ENCODE data around the gene NAA60.
"Not testable (repeated sequence)": the region's sequence is repeated elsewhere in the genome, so short reads cannot be mapped to it uniquely, and the experiment has no call there.

Gene NAA60

DNA sequence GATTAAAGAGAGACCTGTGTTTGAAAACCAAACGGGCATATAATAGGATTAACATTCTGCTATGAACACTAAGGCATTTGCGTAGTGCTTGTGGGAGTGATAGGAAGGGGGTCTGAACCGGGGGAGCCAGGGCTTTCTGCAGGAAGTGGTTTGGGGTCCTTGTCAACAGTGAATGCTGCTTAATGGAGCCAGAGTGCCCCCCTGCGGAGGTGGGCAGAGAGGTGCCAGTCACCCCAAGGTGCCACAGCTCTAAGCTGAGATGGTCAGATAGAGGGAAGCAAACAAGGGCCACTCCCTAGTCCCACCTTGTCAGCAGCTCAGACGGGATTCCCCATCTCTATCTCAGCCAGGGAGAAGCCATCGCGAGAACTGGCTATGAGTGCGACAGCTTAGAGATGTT, 17.7 kb downstream of the NAA60 start:
- no peak for DNase-seq (ENCODE audit: low spot score)

DNA sequence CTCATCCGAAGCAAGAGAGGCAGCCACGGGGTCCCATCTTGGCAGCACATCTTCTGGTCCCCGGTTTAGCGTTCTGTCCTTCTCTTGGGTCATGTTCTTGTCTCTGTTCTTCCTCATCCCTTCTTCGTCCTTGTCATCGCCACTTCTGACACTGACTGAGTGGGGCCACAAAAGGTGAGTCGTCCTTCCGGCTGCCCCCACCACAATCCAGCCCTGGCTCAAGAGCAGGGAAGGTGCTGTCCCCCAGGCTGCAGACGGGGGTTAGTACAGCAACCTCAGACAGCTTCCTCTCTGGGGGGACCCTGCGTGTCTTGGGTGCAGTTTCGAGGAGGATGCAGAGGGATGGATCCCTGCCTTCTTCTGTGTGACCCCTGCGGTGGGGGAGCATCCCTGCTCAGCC, 21.8 kb downstream of the NAA60 start:
- DNase-seq (ENCODE audit: low spot score), result no peak

DNA sequence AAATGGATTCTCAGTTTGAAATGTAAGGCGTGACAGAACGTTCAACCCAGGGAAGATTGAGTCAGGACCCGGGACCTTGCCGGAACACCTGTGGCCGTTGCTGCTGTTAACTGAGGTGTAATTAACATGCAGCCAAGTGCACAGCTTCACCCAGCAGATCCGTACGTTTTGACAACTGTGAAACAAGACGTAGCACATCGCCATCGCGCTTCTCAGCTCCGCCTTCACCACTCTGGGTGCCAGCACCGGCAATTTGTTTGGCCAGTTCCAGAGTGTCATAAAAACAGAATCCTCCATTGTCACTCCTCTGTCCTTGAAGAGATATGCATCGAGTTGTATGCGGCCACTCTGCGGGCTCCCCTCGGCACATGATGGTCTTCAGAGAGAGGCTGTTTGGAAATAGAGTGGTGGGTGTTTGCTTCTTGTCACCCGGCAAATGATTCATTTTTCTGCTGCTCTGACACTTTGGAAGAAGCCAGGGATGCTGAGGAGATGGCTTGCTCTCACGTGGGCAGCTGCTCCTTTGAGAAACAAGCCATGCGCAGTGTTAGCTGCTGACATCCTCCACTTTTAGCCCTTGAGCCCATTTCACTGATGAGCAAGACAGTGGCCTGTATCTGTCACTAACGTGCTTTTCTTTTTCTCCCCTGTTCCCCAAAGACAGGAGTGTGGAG, 22.6 kb downstream of the NAA60 start:
- no peak for DNase-seq (ENCODE audit: low spot score)

- DNase-seq (ENCODE audit: low spot score), result no peak
Observed at GRCh38 chr16:3467182-3467581, 23.7 kb downstream of the NAA60 start.

DNA sequence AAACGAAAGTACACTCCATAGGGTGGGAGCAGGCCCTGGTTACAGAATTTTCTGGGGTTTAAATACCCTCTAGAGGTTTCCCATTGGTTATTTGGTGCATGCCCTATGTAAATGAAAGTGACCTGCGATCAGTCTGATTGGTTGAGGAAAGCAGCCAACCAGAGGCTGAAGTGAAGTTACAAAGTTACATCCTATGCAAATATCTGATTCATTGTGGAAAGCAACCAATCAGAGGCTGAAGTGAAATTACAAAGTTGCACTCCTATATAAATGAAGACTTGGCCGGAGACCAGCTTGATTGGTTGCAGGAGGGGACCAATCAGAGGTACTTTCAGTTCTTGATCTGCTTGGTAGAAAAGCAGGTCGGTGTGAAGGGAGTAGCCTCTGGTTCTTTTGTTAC, 24.4 kb downstream of the NAA60 start:
- no peak for DNase-seq (ENCODE audit: low spot score)

DNA sequence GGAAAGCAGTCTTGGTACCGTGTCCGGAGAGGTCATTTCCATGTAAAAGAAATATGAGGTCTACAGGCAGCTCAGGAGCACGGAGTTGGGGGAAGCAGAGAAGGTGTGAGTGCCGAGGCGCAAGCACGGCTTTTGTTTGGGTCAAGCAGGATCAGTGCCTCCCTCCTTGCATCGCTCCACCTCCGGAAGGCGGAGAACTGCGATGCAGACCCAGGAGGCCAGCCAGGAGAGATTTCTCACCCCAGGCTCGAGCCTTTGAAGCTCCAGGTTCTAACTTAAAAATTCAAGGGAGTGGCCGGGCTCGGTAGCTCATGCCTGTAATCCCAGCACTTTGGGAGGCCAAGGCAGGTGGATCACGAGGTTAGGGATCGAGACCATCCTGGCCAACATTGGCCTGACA, 25.0 kb downstream of the NAA60 start:
- DNase-seq (ENCODE audit: low spot score), result no peak

- no peak for DNase-seq (ENCODE audit: low spot score)
Observed at GRCh38 chr16:3469736-3470135, 26.3 kb downstream of the NAA60 start.

DNA sequence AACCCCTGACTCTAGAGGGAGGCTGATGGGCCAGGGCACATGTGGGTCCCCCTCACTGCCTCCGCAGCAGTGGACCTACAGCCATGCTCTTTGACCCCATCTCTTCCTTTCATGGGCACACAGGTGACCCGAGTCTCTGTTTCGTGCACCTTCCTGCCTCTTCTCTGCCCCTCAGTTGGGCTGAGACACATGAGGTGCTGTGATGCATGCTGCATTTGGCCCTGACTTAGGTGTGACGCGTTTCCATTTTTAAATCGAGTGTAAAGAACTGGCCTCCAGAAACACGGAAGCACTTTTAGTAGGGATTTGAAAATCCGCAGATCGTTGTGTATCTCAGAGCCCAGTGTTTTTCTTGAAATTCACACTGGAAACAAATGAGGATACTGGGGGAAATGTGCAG, 27.2 kb downstream of the NAA60 start:
- DNase-seq (ENCODE audit: low spot score), result no peak

DNA sequence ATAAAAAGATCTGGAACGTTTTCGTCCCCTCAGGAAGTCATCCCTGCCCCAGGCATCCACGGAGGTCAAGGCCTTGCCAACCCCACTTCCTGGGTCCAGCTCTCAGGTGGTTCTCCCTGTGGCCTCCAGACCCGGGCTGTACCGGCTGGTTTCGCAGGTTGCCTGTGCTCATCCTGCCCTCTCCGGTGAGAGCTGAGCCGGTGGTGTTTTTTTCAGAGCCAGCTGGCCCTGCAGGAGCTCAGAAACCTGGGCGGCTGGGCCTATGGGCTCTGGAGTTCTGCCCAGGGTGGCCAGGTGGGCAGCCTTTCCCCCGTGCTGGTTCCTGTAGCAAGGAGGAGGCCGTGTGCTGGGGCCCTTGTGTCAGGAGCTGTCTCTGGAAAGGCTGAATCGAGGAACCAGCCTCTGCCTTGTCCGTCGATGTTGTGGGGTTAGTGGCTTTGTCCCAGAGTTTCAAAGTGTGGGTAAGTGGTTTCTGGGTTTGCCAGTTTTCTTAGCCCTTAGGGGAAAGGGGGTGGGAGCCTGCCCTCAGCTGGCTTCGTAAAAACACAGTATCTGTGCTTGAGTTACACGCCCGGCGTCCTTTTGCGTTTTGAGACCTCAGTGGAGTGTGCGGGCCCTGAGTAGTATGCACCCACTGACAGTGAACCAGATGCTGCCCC, 28.2 kb downstream of the NAA60 start:
- DNase-seq (ENCODE audit: low spot score), result no peak

- no peak for DNase-seq (ENCODE audit: low spot score)
Observed at GRCh38 chr16:3472878-3473595, 29.6 kb downstream of the NAA60 start.

DNA sequence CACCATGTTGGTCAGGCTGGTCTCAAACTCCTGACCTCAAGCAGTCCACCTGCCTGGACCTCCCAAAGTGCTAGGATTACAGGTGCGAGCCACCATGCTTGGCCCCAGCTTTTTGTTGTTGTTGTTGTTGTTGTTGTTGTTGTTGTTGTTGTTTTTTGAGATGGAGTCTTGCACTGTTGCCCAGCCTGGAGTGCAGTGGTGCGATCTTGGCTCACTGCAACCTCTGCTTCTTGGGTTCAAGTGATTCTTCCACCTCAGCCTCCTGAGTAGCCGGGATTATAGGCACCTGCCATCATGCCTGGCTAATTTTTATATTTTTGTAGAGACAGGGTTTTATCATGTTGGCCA, 30.1 kb downstream of the NAA60 start:
- not testable (repeated sequence) for DNase-seq (ENCODE audit: low spot score)

GRCh38 chr16:3474136-3474779, 30.8 kb downstream of the NAA60 start:
- DNase-seq (ENCODE audit: low spot score), result no peak

GRCh38 chr16:3474870-3475269, 31.4 kb downstream of the NAA60 start:
- not testable (repeated sequence) for DNase-seq (ENCODE audit: low spot score)

DNA sequence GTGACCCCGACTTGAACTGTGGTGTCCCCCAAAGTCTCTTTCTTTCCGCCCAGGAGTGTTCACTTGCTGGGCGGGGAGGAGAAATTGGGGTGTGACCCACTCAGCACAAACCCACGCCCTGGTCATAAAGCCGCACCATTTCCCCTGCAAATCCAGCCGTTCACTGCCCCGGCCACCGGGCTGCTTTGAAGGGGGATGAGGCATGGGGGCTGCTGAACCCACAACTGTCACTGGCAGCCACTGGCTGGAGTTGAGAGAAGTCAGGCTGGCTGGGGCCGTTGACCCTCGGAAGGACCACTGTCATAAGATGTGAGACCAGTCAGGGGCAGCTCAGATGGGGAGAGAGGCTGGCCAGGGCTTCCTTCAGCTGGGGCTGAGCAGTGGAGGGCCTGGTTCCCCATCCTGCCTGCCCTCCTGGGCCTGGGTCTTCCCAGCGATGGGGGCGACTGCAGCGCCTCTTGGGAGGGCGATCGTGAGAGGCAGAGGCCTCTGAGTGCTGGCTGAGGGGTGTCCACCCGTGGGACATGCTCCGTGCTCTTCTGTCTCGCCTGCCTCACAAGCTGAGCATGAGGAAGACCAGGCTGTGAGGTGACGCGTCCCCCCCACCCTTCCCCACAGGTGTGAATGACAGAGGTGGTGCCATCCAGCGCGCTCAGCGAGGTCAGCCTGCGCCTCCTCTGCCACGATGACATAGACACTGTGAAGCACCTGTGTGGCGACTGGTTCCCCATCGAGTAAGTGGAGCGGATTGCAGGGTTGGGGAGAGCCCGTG, 32.3 kb downstream of the NAA60 start:
- no peak for DNase-seq (ENCODE audit: low spot score)

DNA sequence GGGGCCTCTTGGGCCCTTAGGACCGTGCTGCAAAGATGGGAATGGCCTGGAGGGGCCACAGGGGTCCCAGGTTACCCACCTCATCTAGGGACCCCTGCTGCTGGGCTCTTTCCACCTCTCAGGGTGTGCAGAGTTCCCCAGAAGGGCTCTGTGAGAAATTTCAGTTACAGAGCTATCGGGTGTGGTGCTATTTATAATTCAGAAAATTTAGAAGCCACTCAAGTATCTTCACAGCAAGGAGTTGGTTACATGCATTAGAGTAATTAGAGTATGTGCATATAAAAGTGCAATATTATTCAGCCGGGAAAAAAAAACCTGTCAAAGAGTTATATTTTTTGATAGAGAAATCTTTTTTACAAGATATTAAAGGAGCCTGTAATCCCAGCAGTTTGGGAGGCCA, 32.9 kb downstream of the NAA60 start:
- no peak for DNase-seq (ENCODE audit: low spot score)

DNA sequence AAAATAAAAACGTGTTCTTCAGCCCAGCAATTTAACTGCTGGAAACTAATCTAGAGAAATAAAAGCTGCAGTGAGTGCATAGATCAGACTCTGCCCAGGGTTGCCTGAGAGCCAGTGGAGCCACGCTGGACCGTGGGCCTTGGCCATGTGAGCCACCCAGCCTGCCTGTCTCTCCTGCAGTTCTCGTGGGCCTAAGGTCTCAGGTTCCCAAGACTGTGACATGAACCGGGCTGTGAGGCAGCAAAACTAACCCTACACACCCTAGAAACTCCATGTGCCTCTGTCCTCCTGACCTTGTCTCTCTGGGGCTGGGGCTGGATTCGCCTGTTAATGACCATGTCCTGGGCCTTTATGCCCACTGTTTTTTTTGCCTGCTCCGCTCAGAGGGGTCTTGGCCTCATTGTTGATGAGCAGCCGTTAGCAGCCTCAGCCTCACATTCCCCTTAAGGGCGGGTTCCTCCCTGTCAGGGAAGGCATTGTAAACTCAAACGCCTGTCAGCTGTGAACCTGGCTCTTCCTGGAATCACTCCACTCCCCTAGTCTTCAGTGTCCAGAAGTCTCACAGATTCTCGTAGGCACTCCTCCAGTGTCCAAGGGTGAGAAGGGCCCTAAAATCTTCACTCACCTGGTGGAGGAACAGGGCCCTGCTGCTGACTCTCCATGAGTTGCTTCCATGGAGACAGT, 34.9 kb downstream of the NAA60 start:
- no peak for DNase-seq (ENCODE audit: low spot score)

DNA sequence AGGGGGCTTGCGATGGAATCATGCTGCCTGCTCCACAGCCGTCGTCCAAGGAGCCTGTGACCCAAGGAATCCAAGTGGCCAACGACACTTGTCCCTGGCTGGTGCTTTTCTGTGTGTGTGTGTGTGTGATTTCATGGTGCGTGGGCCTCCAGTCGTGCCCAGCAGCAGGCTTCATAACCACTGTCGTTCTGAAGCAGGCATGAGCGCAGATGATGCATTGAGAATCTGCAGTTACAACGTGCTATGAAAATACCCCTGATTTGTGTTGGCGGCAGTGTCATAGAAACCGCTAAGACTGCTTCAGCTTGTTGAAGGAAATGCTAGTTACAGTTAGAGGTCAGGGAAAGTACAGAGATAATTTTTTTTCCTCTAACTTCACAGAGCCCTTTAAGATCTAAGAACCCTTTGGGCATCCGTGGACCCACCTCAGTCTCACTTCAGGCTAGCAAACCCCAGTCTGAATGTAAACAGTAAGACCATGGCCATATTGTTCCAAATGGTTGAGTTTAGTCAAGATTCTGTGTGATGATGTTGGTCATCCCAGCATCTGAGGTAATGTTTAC, 36.3 kb downstream of the NAA60 start:
- DNase-seq (ENCODE audit: low spot score), result no peak

GRCh38 chr16:3480901-3481695, 37.6 kb downstream of the NAA60 start:
- no peak for DNase-seq (ENCODE audit: low spot score)

GRCh38 chr16:3481696-3482658, 38.5 kb downstream of the NAA60 start:
- no peak for DNase-seq (ENCODE audit: low spot score)

Measured in AG08395 (cell line).